ENCODE measurements around the gene VPS26A.

GRCh38 chr10:69179089-69179742, 55.2 kb downstream of the VPS26A start:
- TF ChIP-seq CTCF (IDR thresholded peaks at IDR 0.05) (no peak), POLR2A (IDR thresholded peaks at IDR 0.05) (no peak)

Measured in adrenal gland (tissue), 5 donors.